SK-N-SH (cell line): ENCODE data around the gene ABCE1. TPM values are rescaled to one million over a fixed set of nuclear protein-coding genes. Genes with fewer than 3 reads are reported as not detected.

ENCODE experiments used
- CTCF ChIA-PET: fragments of 300-600, 350-600 bp; formaldehyde crosslinking; extraction: SDS; loops from one replicate; lab custom pipeline; 2021; lab: Yijun Ruan, JAX
- POLR2A ChIA-PET: fragments of 350-600 bp; sonication (Branson Sonifier 250); formaldehyde crosslinking; extraction: SDS; loops from one replicate; lab custom pipeline; 2020; ENCODE audit warnings: antibody characterized with exemption, inconsistent platforms; lab: Yijun Ruan, JAX
- DNase-seq: peaks from one replicate; pipeline ENCODE4 v3.0.0; 2012
- H2AFZ ChIP-seq: fragments of 200-600 bp; sonication (generic); 2 replicates; pipeline ENCODE4 v1.8.1; 2016; ENCODE audit warnings: antibody characterized with exemption, mild to moderate bottlenecking, low read depth
- H3F3A ChIP-seq: fragments of 200-600 bp; sonication (generic); replicated peaks from 2 replicates; pipeline ENCODE3; 2016; ENCODE audit warnings: antibody characterized with exemption, mild to moderate bottlenecking; ENCODE audit not compliant: insufficient read depth
- H3K27ac ChIP-seq, 2 experiments: fragments of 200-500 bp in 1 of 2; fragments of 200-600 bp in 1 of 2; sonication (Bioruptor generic) in 1 of 2; sonication (generic), shearing (Covaris generic) in 1 of 2; 2 replicates each; pipeline versions ENCODE4 v1.5.1 to v1.6.1; 2014 to 2016; ENCODE audit warnings: low read depth in 2 of 2, inconsistent platforms in 1 of 2, low read length in 1 of 2, mild to moderate bottlenecking in 1 of 2, mixed read lengths in 1 of 2
- H3K27me3 ChIP-seq: fragments of 200-600 bp; sonication (generic), shearing (Covaris generic); 2 replicates; pipeline ENCODE4 v1.6.1; 2016; ENCODE audit warnings: mixed run types; ENCODE audit not compliant: insufficient read depth
- H3K36me3 ChIP-seq, 2 experiments: fragments of 200-500 bp in 1 of 2; fragments of 200-600 bp in 1 of 2; sonication (Bioruptor generic) in 1 of 2; sonication (generic) in 1 of 2; replicated peaks in 1 of 2; 2 replicates each; pipeline versions ENCODE3 to v1.5.1; 2014 to 2016; ENCODE audit warnings: low read length in 1 of 2, mild to moderate bottlenecking in 1 of 2; ENCODE audit not compliant: insufficient read depth in 2 of 2, control insufficient read depth in 1 of 2
- H3K4me1 ChIP-seq, 2 experiments: fragments of 200-500 bp in 1 of 2; fragments of 200-600 bp in 1 of 2; sonication (Bioruptor generic) in 1 of 2; sonication (generic), shearing (Covaris generic) in 1 of 2; 2 replicates each; pipeline versions ENCODE4 v1.5.1 to v1.6.1; 2014 to 2016; ENCODE audit warnings: low read depth in 1 of 2, low read length in 1 of 2, mixed run types in 1 of 2; ENCODE audit not compliant: insufficient read depth in 2 of 2, control insufficient read depth in 1 of 2
- H3K4me2 ChIP-seq: fragments of 200-600 bp; sonication (generic), shearing (Covaris generic); 2 replicates; pipeline ENCODE4 v1.6.1; 2017; ENCODE audit warnings: mixed run types
- H3K4me3 ChIP-seq, 2 experiments: fragments of 200-500 bp in 1 of 2; fragments of 200-600 bp in 1 of 2; sonication (Bioruptor generic) in 1 of 2; sonication (generic), shearing (Covaris generic) in 1 of 2; 2 replicates each; pipeline versions ENCODE4 v1.5.1 to v1.8.1; 2014 to 2016; ENCODE audit warnings: low read depth in 2 of 2, inconsistent platforms in 1 of 2, low read length in 1 of 2, mild to moderate bottlenecking in 1 of 2, mixed read lengths in 1 of 2, moderate library complexity in 1 of 2
- H3K79me2 ChIP-seq: fragments of 200-600 bp; sonication (generic); 2 replicates; pipeline ENCODE4 v1.8.1; 2017; ENCODE audit warnings: mild to moderate bottlenecking; ENCODE audit not compliant: insufficient read depth
- H3K9ac ChIP-seq: fragments of 200-600 bp; sonication (generic); 2 replicates; pipeline ENCODE4 v1.6.1; 2017; ENCODE audit warnings: mixed run types
- H3K9me2 ChIP-seq: fragments of 200-600 bp; sonication (generic); 2 replicates; pipeline ENCODE4 v1.6.1; 2017; ENCODE audit warnings: mixed run types
- H3K9me3 ChIP-seq: fragments of 200-600 bp; sonication (generic); 2 replicates; pipeline ENCODE4 v1.6.1; 2017; ENCODE audit warnings: mixed run types, mild to moderate bottlenecking, moderate library complexity
- H4K20me1 ChIP-seq: fragments of 200-600 bp; sonication (generic); 2 replicates; pipeline ENCODE4 v1.6.1; 2017; ENCODE audit warnings: mild to moderate bottlenecking, mixed run types; ENCODE audit not compliant: insufficient read depth
- CTCF ChIP-seq: fragments of 200-600 bp; sonication (generic); IDR thresholded peaks from 2 replicates; pipeline ENCODE4 v1.6.1; 2017; ENCODE audit warnings: antibody characterized with exemption, mild to moderate bottlenecking, moderate library complexity
- ELF1 ChIP-seq: IDR thresholded peaks from 2 replicates; pipeline ENCODE4 v1.4.0; 2012
- EZH2phosphoT487 ChIP-seq: fragments of 200-600 bp; sonication (generic); IDR thresholded peaks from 2 replicates; pipeline ENCODE4 v1.6.1; 2017; ENCODE audit warnings: low read depth, mixed run types, mild to moderate bottlenecking, antibody characterized with exemption, moderate library complexity, borderline replicate concordance
- GABPA ChIP-seq: IDR thresholded peaks from 2 replicates; pipeline ENCODE4 v1.4.0; 2012; ENCODE audit warnings: low read depth, mild to moderate bottlenecking
- IRF3 ChIP-seq: fragments of 150-350 bp; IDR thresholded peaks from 2 replicates; pipeline ENCODE4 v1.6.1; 2016; ENCODE audit warnings: mild to moderate bottlenecking, low read depth, low read length
- JUND ChIP-seq: IDR thresholded peaks from 2 replicates; pipeline ENCODE4 v1.4.0; 2012
- MXI1 ChIP-seq: IDR thresholded peaks from 2 replicates; pipeline ENCODE4 v1.6.1; 2012; ENCODE audit warnings: mild to moderate bottlenecking, low read depth, low read length, improper control_type of control experiment
- NRF1 ChIP-seq: IDR thresholded peaks from 2 replicates; pipeline ENCODE4 v1.6.1; 2012; ENCODE audit warnings: low read depth, mild to moderate bottlenecking, low read length
- POLR2AphosphoS5 ChIP-seq: IDR thresholded peaks from 2 replicates; pipeline ENCODE4 v1.6.1; 2012; ENCODE audit warnings: low read depth, low read length
- RCOR1 ChIP-seq: fragments of 150-350 bp; IDR thresholded peaks from 2 replicates; pipeline ENCODE4 v1.6.1; 2017; ENCODE audit warnings: antibody characterized with exemption, low read length
- RXRA ChIP-seq: IDR thresholded peaks from 2 replicates; pipeline ENCODE4 v1.4.0; 2012; ENCODE audit warnings: low read depth, mild to moderate bottlenecking, borderline replicate concordance
- SIN3A ChIP-seq: IDR thresholded peaks from 2 replicates; pipeline ENCODE4 v1.6.1; 2012; ENCODE audit warnings: low read depth, mild to moderate bottlenecking, low read length, moderate library complexity, borderline replicate concordance
- SMC3 ChIP-seq: IDR thresholded peaks from 2 replicates; pipeline ENCODE4 v1.6.1; 2012; ENCODE audit warnings: low read depth, low read length, improper control_type of control experiment
- TCF12 ChIP-seq: IDR thresholded peaks from 2 replicates; pipeline ENCODE4 v1.4.0; 2012
- USF2 ChIP-seq: fragments of 150-350 bp; IDR thresholded peaks from 2 replicates; pipeline ENCODE4 v1.6.1; 2017; ENCODE audit warnings: antibody characterized with exemption, low read length, low read depth, borderline replicate concordance
- ZBTB33 ChIP-seq: IDR thresholded peaks from 2 replicates; pipeline ENCODE4 v1.4.0; 2012; ENCODE audit warnings: low read depth, borderline replicate concordance
- WGBS: methylation state at CpG from one replicate; pipeline ENCODE4 v1.1.6; 2017; ENCODE audit warnings: low lambda C conversion rate; 5-methylcytosine and 5-hydroxymethylcytosine counted together
- polyA plus RNA-seq, 3 experiments: library from polyadenylated mRNA; depleted of rRNA; stranded (reverse); fragments of >200 nt; gene quantifications; 2 replicates each; pipeline ENCODE4 v1.2.3, GENCODE V29; 2012

ABCE1 gene
- polyA plus RNA-seq, 1 of the 3 experiments (the other 2 are of a cell fraction), result 48.3 TPM

- DNase-seq, result no peak
- no peak for TF ChIP-seq CTCF
- TF ChIP-seq NRF1, result no peak
- TF ChIP-seq EZH2phosphoT487, result no peak
- TF ChIP-seq ZBTB33, result no peak
- TF ChIP-seq MXI1, result no peak
- TF ChIP-seq USF2, result no peak
- no peak for TF ChIP-seq RCOR1
- no peak for TF ChIP-seq TCF12
- no peak for TF ChIP-seq SIN3A
- TF ChIP-seq POLR2AphosphoS5, result no peak
- peaks cover 0 to 12% of the 10 kb centered on the region in 2 experiments; a peak in 2 of 4 replicates for H3K4me1 ChIP-seq
- no peak overlapping the region for H3K9ac ChIP-seq
- ChIA-PET POLR2A (no interaction called here), CTCF (no interaction called here)
- H3K4me3 ChIP-seq, result no peak overlapping the region
- 95% methylated on average over 1 of the region's 1 CpG for WGBS
- H3K9me2 ChIP-seq, result no peaks in the 10 kb centered on the region
- no peaks in the 10 kb centered on the region for H3K9me3 ChIP-seq
- no peak overlapping the region for H3K27ac ChIP-seq
- peaks cover 85% of the 10 kb centered on the region for H3K79me2 ChIP-seq
- H2AFZ ChIP-seq, result no peak overlapping the region
- no peaks in the 10 kb centered on the region for H3K27me3 ChIP-seq
- peaks cover 30 to 42% of the 10 kb centered on the region in 2 experiments for H3K36me3 ChIP-seq
- no peak overlapping the region for H3K4me2 ChIP-seq
- peaks cover 13% of the 10 kb centered on the region; the same call in 1 of the 2 replicates for H4K20me1 ChIP-seq
- H3F3A ChIP-seq, result peaks cover 12% of the 10 kb centered on the region
Measured at GRCh38 chr4:145101091-145101490, 3.0 kb downstream of the ABCE1 start.

GRCh38 chr4:145102619-145103018 lies 4.5 kb downstream of the ABCE1 start:
- ChIA-PET POLR2A (interaction anchor here (0.6 kb wide), 1 partner anchor 39 kb away, joined by 3 read pairs; no protein-coding TSS in a partner anchor), CTCF (no interaction called here)
- H3K9me2 ChIP-seq, result no peaks in the 10 kb centered on the region
- H3K4me2 ChIP-seq, result no peak overlapping the region
- peaks cover 13% of the 10 kb centered on the region; the same call in 1 of the 2 replicates for H4K20me1 ChIP-seq
- H3K79me2 ChIP-seq, result peaks cover 87% of the 10 kb centered on the region
- peaks cover 3% of the 10 kb centered on the region for H3F3A ChIP-seq
- WGBS, result 97% methylated on average over 2 of the region's 2 CpGs
- no peak overlapping the region for H3K9ac ChIP-seq
- no peak overlapping the region for H3K4me3 ChIP-seq
- peaks cover 0 to 7% of the 10 kb centered on the region in 2 experiments; a peak in 2 of 4 replicates for H3K4me1 ChIP-seq
- H3K27me3 ChIP-seq, result no peaks in the 10 kb centered on the region
- no peak for DNase-seq
- no peak for TF ChIP-seq SMC3
- TF ChIP-seq MXI1, result no peak
- TF ChIP-seq RCOR1, result no peak
- no peak for TF ChIP-seq IRF3
- no peak for TF ChIP-seq ELF1
- no peak for TF ChIP-seq RXRA
- no peak for TF ChIP-seq GABPA
- TF ChIP-seq JUND, result no peak
- TF ChIP-seq CTCF, result no peak
- TF ChIP-seq, all 33 proteins: peak for 0
- no peak overlapping the region for H3K27ac ChIP-seq
- no peaks in the 10 kb centered on the region for H3K9me3 ChIP-seq
- peaks cover 45 to 55% of the 10 kb centered on the region in 2 experiments for H3K36me3 ChIP-seq
- H2AFZ ChIP-seq, result no peak overlapping the region
